ENCODE data around the gene LPIN1. TPM values are rescaled to one million over a fixed set of nuclear protein-coding genes. Genes with fewer than 3 reads are reported as not detected.

LPIN1 gene
- total RNA-seq, 1 experiment from 2014 or later, result 4.4 TPM

GRCh38 chr2:11872948-11873269 lies 126.5 kb downstream of the LPIN1 start:
- Histone ChIP-seq H3K4me1 (ENCODE audit: insufficient read depth, low read length) (no peaks in the 10 kb centered on the region), H3K4me2 (ENCODE audit: insufficient read depth, insufficient read length, low read length) (no peak overlapping the region), H3K4ac (ENCODE audit: low read depth, low read length) (no peak overlapping the region), H2BK20ac (ENCODE audit: low read depth, low read length, poor library complexity, severe bottlenecking) (no peak overlapping the region), H3K79me2 (ENCODE audit: insufficient read depth, low read length) (no peaks in the 10 kb centered on the region), H3K79me1 (ENCODE audit: insufficient read depth, low read depth, low read length, poor library complexity, severe bottlenecking) (no peaks in the 10 kb centered on the region), H2BK15ac (ENCODE audit: low read depth, low read length) (no peak overlapping the region), H4K5ac (ENCODE audit: insufficient read length, low read depth, low read length) (no peak overlapping the region), H3K23me2 (ENCODE audit: insufficient read length, low read depth, low read length, poor library complexity, severe bottlenecking) (no peaks in the 10 kb centered on the region), H3K27me3 (ENCODE audit: insufficient read depth, low read length) (no peaks in the 10 kb centered on the region), H2BK5ac (ENCODE audit: insufficient read length, low read length) (no peak overlapping the region), H3K27ac (ENCODE audit: insufficient read length, low read depth, low read length) (no peak overlapping the region), H2AK5ac (ENCODE audit: insufficient read length, low read length) (no peak overlapping the region), H2BK12ac (ENCODE audit: insufficient read length, low read depth, low read length) (no peak overlapping the region), H3K9ac (ENCODE audit: extremely low read depth, insufficient read length, low read length) (no peak overlapping the region), H4K8ac (replicated peaks; ENCODE audit: insufficient read length, low read depth, low read length) (no peak overlapping the region), H3K56ac (ENCODE audit: insufficient read length, low read depth, low read length) (no peak overlapping the region), H2AFZ (ENCODE audit: low read length) (no peak overlapping the region), H3K23ac (ENCODE audit: insufficient read length, low read depth, low read length) (no peak overlapping the region), H3K18ac (ENCODE audit: insufficient read length, low read depth, low read length) (no peak overlapping the region), H3K14ac (ENCODE audit: insufficient read depth, low read length) (no peak overlapping the region), H4K20me1 (ENCODE audit: control insufficient read depth, insufficient read depth, insufficient read length) (no peaks in the 10 kb centered on the region), H3K9me3 (ENCODE audit: control insufficient read depth, low read depth, low read length) (no peaks in the 10 kb centered on the region), H3T11ph (ENCODE audit: low read length) (no peak overlapping the region), H2BK120ac (ENCODE audit: low read depth, low read length, poor library complexity, severe bottlenecking) (no peak overlapping the region), H4K91ac (ENCODE audit: insufficient read length, low read depth, low read length) (no peak overlapping the region)
- H3K27ac Mint-ChIP-seq, result no peak overlapping the region; a peak in 1 of 7 replicates
- no peak overlapping the region for H3K4me3 Mint-ChIP-seq
- peaks cover 0 to 1% of the 10 kb centered on the region in 2 experiments; a peak in 2 of 5 replicates for H3K9me3 Mint-ChIP-seq
- no peaks in the 10 kb centered on the region; a peak in 1 of 7 replicates for H3K36me3 Mint-ChIP-seq (ENCODE audit: insufficient read depth in 1 of 3, low read depth in 3 of 3)
- WGBS (ENCODE audit: extremely low coverage, insufficient read length, low lambda C conversion rate), result no CpG with 5 or more reads among the region's 2 CpGs
- no peak for DNase-seq
- no peaks in the 10 kb centered on the region for H3K27me3 Mint-ChIP-seq (ENCODE audit: low read depth)
- peaks cover 11 to 22% of the 10 kb centered on the region in 2 experiments; a peak in 3 of 4 replicates for H3K4me1 Mint-ChIP-seq
- no peak for TF ChIP-seq CTCF (conservative IDR thresholded peaks at IDR 0.05)

Data from H9 (cell line).